ENCODE results near the gene EIF4ENIF1. TPM values are rescaled to one million over a fixed set of nuclear protein-coding genes. Genes with fewer than 3 reads are reported as not detected.

The EIF4ENIF1 gene
- total RNA-seq, 4 donors from 2014 or later: 12.7 to 33.8 (median 22.5) TPM

GRCh38 chr22:31400023-31400397, 89.6 kb downstream of the EIF4ENIF1 start:
- H3K4me1 ChIP-seq: peaks cover 20% of the 10 kb centered on the region
- 5% methylated on average over 11 of the region's 11 CpGs for WGBS
- peaks cover 24% of the 10 kb centered on the region for H3K36me3 ChIP-seq
- peak overlapping the region; percentile 88 for H3K27ac ChIP-seq
- H3K27me3 ChIP-seq: no peaks in the 10 kb centered on the region
- TF ChIP-seq POLR2A (IDR thresholded peaks at IDR 0.05) (no peak), CTCF (IDR thresholded peaks at IDR 0.05) (no peak), POLR2AphosphoS5 (IDR thresholded peaks at IDR 0.05) (no peak), EP300 (IDR thresholded peaks at IDR 0.05) (no peak)
- H3K9me3 ChIP-seq: no peaks in the 10 kb centered on the region
- no peak for DNase-seq (ENCODE audit: low spot score in 2 of 2)
- H3K4me3 ChIP-seq: peak overlapping the region; percentile 78

GRCh38 chr22:31399211-31400022, 90.2 kb downstream of the EIF4ENIF1 start, which contains the start of gene DRG1:
Gene DRG1, plus strand, starts transcription at chr22:31399604. Its CDS starts 80 bp downstream, at chr22:31399684.
- Histone ChIP-seq H3K27me3 (no peaks in the 10 kb centered on the region), H3K36me3 (peaks cover 18% of the 10 kb centered on the region), H3K27ac (peak within 1 kb of the TSS; percentile 88), H3K4me1 (peaks cover 20% of the 10 kb centered on the region), H3K9me3 (no peaks in the 10 kb centered on the region), H3K4me3 (peak within 1 kb of the TSS; percentile 78)
- peak; percentile 98 for DNase-seq (ENCODE audit: low spot score in 2 of 2)
- TF ChIP-seq EP300 (IDR thresholded peaks at IDR 0.05) (no peak), POLR2A (IDR thresholded peaks at IDR 0.05) (peak; percentile 56 to 82), CTCF (IDR thresholded peaks at IDR 0.05) (no peak), POLR2AphosphoS5 (IDR thresholded peaks at IDR 0.05) (peak; percentile 59 to 81 (median 66))
- WGBS: under 1% methylated on average over 17 of the region's 72 CpGs

- Histone ChIP-seq H3K27me3 (no peaks in the 10 kb centered on the region), H3K9me3 (no peaks in the 10 kb centered on the region), H3K36me3 (peaks cover 7% of the 10 kb centered on the region), H3K4me3 (no peak overlapping the region), H3K4me1 (peaks cover 20% of the 10 kb centered on the region), H3K27ac (no peak overlapping the region)
- no peak for DNase-seq (ENCODE audit: low spot score in 2 of 2)
- 54% methylated on average over 5 of the region's 5 CpGs for WGBS
- no peak for TF ChIP-seq POLR2A (IDR thresholded peaks at IDR 0.05)
- TF ChIP-seq CTCF (IDR thresholded peaks at IDR 0.05): no peak
- TF ChIP-seq POLR2AphosphoS5 (IDR thresholded peaks at IDR 0.05): no peak
- TF ChIP-seq EP300 (IDR thresholded peaks at IDR 0.05): no peak
Observed at GRCh38 chr22:31398231-31398630, 91.4 kb downstream of the EIF4ENIF1 start.

GRCh38 chr22:31394326-31394725, 95.3 kb downstream of the EIF4ENIF1 start:
- no peak overlapping the region for H3K27ac ChIP-seq
- no peak for DNase-seq (ENCODE audit: low spot score in 2 of 2)
- no peak for TF ChIP-seq EP300 (IDR thresholded peaks at IDR 0.05)
- H3K4me3 ChIP-seq: no peak overlapping the region
- peaks cover 8% of the 10 kb centered on the region for H3K4me1 ChIP-seq
- 66% methylated on average over 3 of the region's 3 CpGs for WGBS
- no peaks in the 10 kb centered on the region for H3K9me3 ChIP-seq
- H3K27me3 ChIP-seq: no peaks in the 10 kb centered on the region
- H3K36me3 ChIP-seq: no peaks in the 10 kb centered on the region

- no peak overlapping the region for H3K4me3 ChIP-seq
- no peaks in the 10 kb centered on the region for H3K27me3 ChIP-seq
- 95% methylated on average over 2 of the region's 2 CpGs for WGBS
- H3K9me3 ChIP-seq: no peaks in the 10 kb centered on the region
- TF ChIP-seq EP300 (IDR thresholded peaks at IDR 0.05) (no peak), POLR2A (IDR thresholded peaks at IDR 0.05) (no peak), CTCF (IDR thresholded peaks at IDR 0.05) (no peak), POLR2AphosphoS5 (IDR thresholded peaks at IDR 0.05) (no peak)
- peaks cover 5% of the 10 kb centered on the region for H3K4me1 ChIP-seq
- no peak overlapping the region for H3K27ac ChIP-seq
- H3K36me3 ChIP-seq: no peaks in the 10 kb centered on the region
- no peak for DNase-seq (ENCODE audit: low spot score in 2 of 2)
Observed at GRCh38 chr22:31393893-31394292, 95.7 kb downstream of the EIF4ENIF1 start.

Other genes starting within 250 kb of the EIF4ENIF1 start
- gene PIK3IP1, start 197.4 kb downstream of the EIF4ENIF1 start, total RNA-seq: 100 to 1,000 TPM in 1 of 4 donors, 10 to 100 TPM in 3; 40.7 to 126 (median 64.4) TPM
- gene PATZ1, start 143.5 kb downstream of the EIF4ENIF1 start, total RNA-seq: 10 to 100 TPM; 11.8 to 23.3 (median 14.6) TPM
- 10 to 100 TPM; 53.8 to 61.8 (median 55.0) TPM for gene DRG1, start 90.2 kb downstream of the EIF4ENIF1 start, total RNA-seq
- 100 to 1,000 TPM in 1 of 4 donors, 10 to 100 TPM in 3; 21.2 to 128 (median 40.7) TPM for gene SFI1, start 6.7 kb upstream of the EIF4ENIF1 start, total RNA-seq
- 10 to 100 TPM; 42.5 to 91.7 (median 57.9) TPM for gene PISD, start 172.4 kb upstream of the EIF4ENIF1 start, total RNA-seq